Calu3 (cell line): ENCODE measurements around the gene RASA2. TPM values are rescaled to one million over a fixed set of nuclear protein-coding genes. Genes with fewer than 3 reads are reported as not detected.

Experiments used
- BruUV-seq: library from RNA; stranded (reverse); fragments of 400-500 nt; replicated peaks from 2 replicates; lab custom pipeline; 2021; lab: Mats Ljungman, UMichigan
- CTCF ChIA-PET: fragments of 300-600 bp; sonication (Branson Sonifier 250); formaldehyde crosslinking; loops from one replicate; lab custom pipeline; 2022; ENCODE audit warnings: antibody characterized with exemption; lab: Charles Lee
- DNase-seq: peaks from one replicate; pipeline ENCODE4 v3.0.0; 2022
- H3K27ac Mint-ChIP-seq: one replicate; pipeline ENCODE4 v1.8.0; 2022; ENCODE audit warnings: mixed read lengths; ENCODE audit not compliant: unreplicated experiment
- H3K27me3 Mint-ChIP-seq: one replicate; pipeline ENCODE4 v1.8.0; 2022; ENCODE audit warnings: mixed read lengths; ENCODE audit not compliant: unreplicated experiment
- H3K36me3 Mint-ChIP-seq: one replicate; pipeline ENCODE4 v1.8.0; 2022; ENCODE audit warnings: mild to moderate bottlenecking, moderate library complexity, mixed read lengths; ENCODE audit not compliant: insufficient read depth, unreplicated experiment
- H3K4me1 Mint-ChIP-seq: one replicate; pipeline ENCODE4 v1.8.0; 2022; ENCODE audit warnings: mild to moderate bottlenecking, low read depth, mixed read lengths; ENCODE audit not compliant: unreplicated experiment
- H3K4me3 Mint-ChIP-seq: one replicate; pipeline ENCODE4 v1.8.0; 2022; ENCODE audit warnings: mild to moderate bottlenecking, low read depth, moderate library complexity, mixed read lengths; ENCODE audit not compliant: unreplicated experiment
- H3K9me3 Mint-ChIP-seq: one replicate; pipeline ENCODE4 v1.8.0; 2022; ENCODE audit warnings: low read depth, mixed read lengths; ENCODE audit not compliant: unreplicated experiment
- intact Hi-C: fragments of 100-400 bp; cut with micrococcal nuclease; formaldehyde crosslinking; loops from one replicate; pipeline ENCODE4 v1.10.0; 2022; ENCODE audit not compliant: unreplicated experiment
- total RNA-seq: library from RNA; stranded (reverse); gene quantifications from 2 replicates; pipeline ENCODE4 v1.2.3, GENCODE V29; 2022
- TF ChIP-seq, protein P1 (sequence below): fragments of 200-600 bp; IDR thresholded peaks from one replicate; pipeline ENCODE4 v1.8.0; 2022; ENCODE audit warnings: antibody characterized with exemption; ENCODE audit not compliant: unreplicated experiment

The RASA2 gene
- total RNA-seq, 1 experiment from 2014 or later = 37.4 TPM

DNA sequence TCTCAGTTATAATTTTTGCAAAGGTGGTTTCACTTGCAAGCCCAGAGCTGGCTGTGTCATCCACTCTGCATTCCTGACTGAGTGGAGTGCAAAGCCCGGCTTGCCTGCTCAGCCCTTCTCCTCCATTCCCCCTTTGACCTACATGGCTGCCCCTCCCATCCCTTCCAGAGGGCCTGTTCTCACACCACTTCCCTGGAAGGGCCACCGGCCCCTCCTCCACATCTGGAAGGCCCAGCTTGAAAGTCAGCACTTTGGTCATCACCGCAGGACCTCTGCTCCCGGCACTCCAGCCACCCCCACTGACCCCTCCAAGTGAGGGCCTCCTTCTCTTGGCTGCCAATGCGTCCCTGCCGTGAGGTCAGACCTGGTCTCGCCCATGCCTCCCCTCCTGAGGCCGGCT, 177.2 kb downstream of the RASA2 start:
- peaks cover 50% of the 10 kb centered on the region for H3K27me3 Mint-ChIP-seq
- DNase-seq = no peak
- CTCF ChIA-PET = interaction anchor here (0.6 kb wide), 1 partner anchor 64 kb away, joined by 7 read pairs; no protein-coding TSS in a partner anchor
- peaks cover 10% of the 10 kb centered on the region for H3K4me1 Mint-ChIP-seq
- no TSS peak for BruUV-seq
- H3K36me3 Mint-ChIP-seq = peaks cover 11% of the 10 kb centered on the region
- TF ChIP-seq, protein P1, sequence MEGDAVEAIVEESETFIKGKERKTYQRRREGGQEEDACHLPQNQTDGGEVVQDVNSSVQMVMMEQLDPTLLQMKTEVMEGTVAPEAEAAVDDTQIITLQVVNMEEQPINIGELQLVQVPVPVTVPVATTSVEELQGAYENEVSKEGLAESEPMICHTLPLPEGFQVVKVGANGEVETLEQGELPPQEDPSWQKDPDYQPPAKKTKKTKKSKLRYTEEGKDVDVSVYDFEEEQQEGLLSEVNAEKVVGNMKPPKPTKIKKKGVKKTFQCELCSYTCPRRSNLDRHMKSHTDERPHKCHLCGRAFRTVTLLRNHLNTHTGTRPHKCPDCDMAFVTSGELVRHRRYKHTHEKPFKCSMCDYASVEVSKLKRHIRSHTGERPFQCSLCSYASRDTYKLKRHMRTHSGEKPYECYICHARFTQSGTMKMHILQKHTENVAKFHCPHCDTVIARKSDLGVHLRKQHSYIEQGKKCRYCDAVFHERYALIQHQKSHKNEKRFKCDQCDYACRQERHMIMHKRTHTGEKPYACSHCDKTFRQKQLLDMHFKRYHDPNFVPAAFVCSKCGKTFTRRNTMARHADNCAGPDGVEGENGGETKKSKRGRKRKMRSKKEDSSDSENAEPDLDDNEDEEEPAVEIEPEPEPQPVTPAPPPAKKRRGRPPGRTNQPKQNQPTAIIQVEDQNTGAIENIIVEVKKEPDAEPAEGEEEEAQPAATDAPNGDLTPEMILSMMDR = no peak
- H3K27ac Mint-ChIP-seq = no peak overlapping the region
- no peak overlapping the region for H3K4me3 Mint-ChIP-seq
- intact Hi-C loops = no loop called here
- H3K9me3 Mint-ChIP-seq = peaks cover 2% of the 10 kb centered on the region

Other genes starting within 250 kb of the RASA2 start
- gene ZBTB38, start 118.5 kb upstream of the RASA2 start, total RNA-seq = 95.9 and 99.1 TPM in 2 replicates